Measurements from ENCODE around the gene TMCC1.

TMCC1 gene

GRCh38 chr3:129927072-129927471, 33.6 kb upstream of the TMCC1 start:
- Histone ChIP-seq H3K27ac (no peak overlapping the region), H3K27me3 (ENCODE audit: insufficient read depth, low read depth, severe bottlenecking) (no peaks in the 10 kb centered on the region), H3K4me3 (ENCODE audit: low read depth, low read length) (no peak overlapping the region), H3K9me3 (ENCODE audit: severe bottlenecking) (peaks cover 10% of the 10 kb centered on the region), H3K36me3 (no peaks in the 10 kb centered on the region)
- no peak for DNase-seq
- no peak for TF ChIP-seq CTCF (IDR thresholded peaks at IDR 0.05; ENCODE audit: low read depth, low read length)

- no peaks in the 10 kb centered on the region for H3K36me3 ChIP-seq
- no peak for TF ChIP-seq CTCF (IDR thresholded peaks at IDR 0.05; ENCODE audit: low read depth, low read length)
- H3K27ac ChIP-seq = no peak overlapping the region
- no peak for DNase-seq
- H3K27me3 ChIP-seq (ENCODE audit: insufficient read depth, low read depth, severe bottlenecking) = no peaks in the 10 kb centered on the region
- peaks cover 19% of the 10 kb centered on the region for H3K9me3 ChIP-seq (ENCODE audit: severe bottlenecking)
- H3K4me3 ChIP-seq (ENCODE audit: low read depth, low read length) = no peak overlapping the region
These were observed 26.3 kb upstream of the TMCC1 start for GRCh38 chr3:129919806-129920205.

- DNase-seq = no peak
- H3K36me3 ChIP-seq = no peaks in the 10 kb centered on the region
- no peak for TF ChIP-seq CTCF (IDR thresholded peaks at IDR 0.05; ENCODE audit: low read depth, low read length)
- peaks cover 19% of the 10 kb centered on the region for H3K9me3 ChIP-seq (ENCODE audit: severe bottlenecking)
- no peaks in the 10 kb centered on the region for H3K27me3 ChIP-seq (ENCODE audit: insufficient read depth, low read depth, severe bottlenecking)
- H3K4me3 ChIP-seq (ENCODE audit: low read depth, low read length) = no peak overlapping the region
- H3K27ac ChIP-seq = no peak overlapping the region
These were observed 25.8 kb upstream of the TMCC1 start for GRCh38 chr3:129919357-129919756.

GRCh38 chr3:129918461-129918860, 24.9 kb upstream of the TMCC1 start:
- no peak for DNase-seq
- Histone ChIP-seq H3K36me3 (no peaks in the 10 kb centered on the region), H3K27ac (no peak overlapping the region), H3K27me3 (ENCODE audit: insufficient read depth, low read depth, severe bottlenecking) (no peaks in the 10 kb centered on the region), H3K9me3 (ENCODE audit: severe bottlenecking) (peaks cover 19% of the 10 kb centered on the region), H3K4me3 (ENCODE audit: low read depth, low read length) (no peak overlapping the region)
- no peak for TF ChIP-seq CTCF (IDR thresholded peaks at IDR 0.05; ENCODE audit: low read depth, low read length)

GRCh38 chr3:129917423-129918007, 24.0 kb upstream of the TMCC1 start:
- no peaks in the 10 kb centered on the region for H3K36me3 ChIP-seq
- no peak overlapping the region for H3K27ac ChIP-seq
- H3K9me3 ChIP-seq (ENCODE audit: severe bottlenecking) = peaks cover 19% of the 10 kb centered on the region
- no peak for TF ChIP-seq CTCF (IDR thresholded peaks at IDR 0.05; ENCODE audit: low read depth, low read length)
- H3K4me3 ChIP-seq (ENCODE audit: low read depth, low read length) = no peak overlapping the region
- DNase-seq = no peak
- no peaks in the 10 kb centered on the region for H3K27me3 ChIP-seq (ENCODE audit: insufficient read depth, low read depth, severe bottlenecking)

- Histone ChIP-seq H3K9me3 (ENCODE audit: severe bottlenecking) (peaks cover 19% of the 10 kb centered on the region), H3K36me3 (no peaks in the 10 kb centered on the region), H3K27ac (no peak overlapping the region), H3K4me3 (ENCODE audit: low read depth, low read length) (no peak overlapping the region), H3K27me3 (ENCODE audit: insufficient read depth, low read depth, severe bottlenecking) (no peaks in the 10 kb centered on the region)
- no peak for TF ChIP-seq CTCF (IDR thresholded peaks at IDR 0.05; ENCODE audit: low read depth, low read length)
- no peak for DNase-seq
These were observed 20.1 kb upstream of the TMCC1 start for GRCh38 chr3:129913618-129914017.
